ENCODE data around the gene PEPD. TPM values are rescaled to one million over a fixed set of nuclear protein-coding genes. Genes with fewer than 3 reads are reported as not detected.
"Not testable (repeated sequence)": the region's sequence is repeated elsewhere in the genome, so short reads cannot be mapped to it uniquely, and the experiment has no call there.

Gene PEPD
- total and polyA plus RNA-seq, 2 experiments from 2014 or later, result 141 to 175 TPM

- Histone ChIP-seq H3K27ac (no peak overlapping the region), H3K9me2 (replicated peaks; ENCODE audit: insufficient read depth) (no peaks in the 10 kb centered on the region), H3K4me1 (ENCODE audit: insufficient read depth) (no peaks in the 10 kb centered on the region), H2AFZ (no peak overlapping the region), H3K9me3 (ENCODE audit: low read depth) (no peaks in the 10 kb centered on the region), H3K27me3 (peaks cover 7% of the 10 kb centered on the region), H3K4me2 (no peak overlapping the region), H3K36me3 (replicated peaks; ENCODE audit: insufficient read depth, low read depth) (no peaks in the 10 kb centered on the region), H3K4me3 (no peak overlapping the region), H3K79me2 (no peaks in the 10 kb centered on the region), H4K20me1 (ENCODE audit: insufficient read depth, poor library complexity, severe bottlenecking) (no peaks in the 10 kb centered on the region)
- TF ChIP-seq EZH2 (IDR thresholded peaks at IDR 0.05; ENCODE audit: borderline replicate concordance) (no peak), EZH2phosphoT487 (IDR thresholded peaks at IDR 0.05; ENCODE audit: low read depth, severe bottlenecking, unreplicated experiment) (no peak), CTCF (IDR thresholded peaks at IDR 0.05; ENCODE audit: poor library complexity) (no peak)
- no peak for DNase-seq (ENCODE audit: low spot score)
- WGBS (ENCODE audit: low lambda C conversion rate, missing lambda C conversion rate), result 83% methylated on average over 7 of the region's 7 CpGs
These were observed 41.0 kb upstream of the PEPD start for GRCh38 chr19:33562636-33563035.

GRCh38 chr19:33561666-33562065 lies 40.1 kb upstream of the PEPD start:
- H3K4me1 ChIP-seq (ENCODE audit: insufficient read depth); DNase-seq (ENCODE audit: low spot score); H3K79me2 ChIP-seq; H3K36me3 ChIP-seq (replicated peaks; ENCODE audit: insufficient read depth, low read depth); H3K4me2 ChIP-seq; H3K4me3 ChIP-seq; H3K27ac ChIP-seq; H3K27me3 ChIP-seq; H2AFZ ChIP-seq; H3K9me2 ChIP-seq (replicated peaks; ENCODE audit: insufficient read depth); H4K20me1 ChIP-seq (ENCODE audit: insufficient read depth, poor library complexity, severe bottlenecking); H3K9me3 ChIP-seq (ENCODE audit: low read depth): not testable (repeated sequence)
- WGBS (ENCODE audit: low lambda C conversion rate, missing lambda C conversion rate), result 84% methylated on average over 5 of the region's 5 CpGs

GRCh38 chr19:33561261-33561660 lies 39.7 kb upstream of the PEPD start:
- TF ChIP-seq EZH2 (IDR thresholded peaks at IDR 0.05; ENCODE audit: borderline replicate concordance) (no peak), EZH2phosphoT487 (IDR thresholded peaks at IDR 0.05; ENCODE audit: low read depth, severe bottlenecking, unreplicated experiment) (no peak), CTCF (IDR thresholded peaks at IDR 0.05; ENCODE audit: poor library complexity) (no peak)
- Histone ChIP-seq H3K4me3 (no peak overlapping the region), H3K4me2 (no peak overlapping the region), H3K36me3 (replicated peaks; ENCODE audit: insufficient read depth, low read depth) (no peaks in the 10 kb centered on the region), H3K27me3 (peaks cover 7% of the 10 kb centered on the region), H3K4me1 (ENCODE audit: insufficient read depth) (no peaks in the 10 kb centered on the region), H4K20me1 (ENCODE audit: insufficient read depth, poor library complexity, severe bottlenecking) (no peaks in the 10 kb centered on the region), H3K9me3 (ENCODE audit: low read depth) (no peaks in the 10 kb centered on the region), H2AFZ (no peak overlapping the region), H3K9me2 (replicated peaks; ENCODE audit: insufficient read depth) (no peaks in the 10 kb centered on the region), H3K27ac (no peak overlapping the region), H3K79me2 (no peaks in the 10 kb centered on the region)
- DNase-seq (ENCODE audit: low spot score), result no peak
- WGBS (ENCODE audit: low lambda C conversion rate, missing lambda C conversion rate), result 82% methylated on average over 6 of the region's 6 CpGs

- WGBS (ENCODE audit: low lambda C conversion rate, missing lambda C conversion rate), result 92% methylated on average over 8 of the region's 8 CpGs
- Histone ChIP-seq H3K27me3 (peaks cover 7% of the 10 kb centered on the region), H3K27ac (no peak overlapping the region), H2AFZ (no peak overlapping the region), H3K4me2 (no peak overlapping the region), H3K9me3 (ENCODE audit: low read depth) (no peaks in the 10 kb centered on the region), H3K4me3 (no peak overlapping the region), H3K9me2 (replicated peaks; ENCODE audit: insufficient read depth) (no peaks in the 10 kb centered on the region), H4K20me1 (ENCODE audit: insufficient read depth, poor library complexity, severe bottlenecking) (no peaks in the 10 kb centered on the region), H3K79me2 (no peaks in the 10 kb centered on the region), H3K4me1 (ENCODE audit: insufficient read depth) (no peaks in the 10 kb centered on the region), H3K36me3 (replicated peaks; ENCODE audit: insufficient read depth, low read depth) (no peaks in the 10 kb centered on the region)
- TF ChIP-seq CTCF (IDR thresholded peaks at IDR 0.05; ENCODE audit: poor library complexity) (no peak), EZH2phosphoT487 (IDR thresholded peaks at IDR 0.05; ENCODE audit: low read depth, severe bottlenecking, unreplicated experiment) (no peak), EZH2 (IDR thresholded peaks at IDR 0.05; ENCODE audit: borderline replicate concordance) (no peak)
- no peak for DNase-seq (ENCODE audit: low spot score)
These were observed 38.4 kb upstream of the PEPD start for GRCh38 chr19:33559996-33560395.

Data from hepatocyte (in vitro differentiated cells).